Stimulated activated naive CD8-positive, alpha-beta T cell treated with anti-CD3 and anti-CD28 coated beads, Interleukin-15, Interleukin-2, amounts not matched to agents 100 U/mL and 50 U/mL, for 24 hours (primary cell): Measurements from ENCODE around the gene STAMBP.
A peak's percentile ranks its signal among the peaks of the same experiment; 100 is the strongest.
"Not testable (repeated sequence)": the region's sequence is repeated elsewhere in the genome, so short reads cannot be mapped to it uniquely, and the experiment has no call there.

ENCODE experiments used
- ATAC-seq: fragments of 150-1000 bp; cut with Tn5 transposase; one replicate; pipeline ENCODE4 v1.10.0; 2021
- DNase-seq: peaks from one replicate; pipeline ENCODE4 v3.0.0; 2021

The STAMBP gene

GRCh38 chr2:73837847-73838585 is 9.3 kb downstream of the STAMBP start:
- ATAC-seq (peak; percentile 28), DNase-seq (no peak)

- ATAC-seq (no peak), DNase-seq (no peak)
These were observed 10.3 kb downstream of the STAMBP start for GRCh38 chr2:73838889-73839534.

- DNase-seq (no peak), ATAC-seq (no peak)
These were observed 11.1 kb downstream of the STAMBP start for GRCh38 chr2:73839653-73840411.

- no peak for ATAC-seq
- no peak for DNase-seq
These were observed 13.4 kb downstream of the STAMBP start for GRCh38 chr2:73841912-73842738.

- DNase-seq: no peak
- ATAC-seq: no peak
These were observed 13.9 kb downstream of the STAMBP start for GRCh38 chr2:73842739-73843019.

GRCh38 chr2:73844087-73844486 is 15.3 kb downstream of the STAMBP start:
- DNase-seq (no peak), ATAC-seq (no peak)

- no peak for DNase-seq
- ATAC-seq: no peak
These were observed 21.2 kb downstream of the STAMBP start for GRCh38 chr2:73850009-73850408.

- ATAC-seq: no peak
- no peak for DNase-seq
These were observed 22.5 kb downstream of the STAMBP start for GRCh38 chr2:73851274-73851673.

- DNase-seq: no peak
- peak; percentile 67 for ATAC-seq
These were observed 23.3 kb downstream of the STAMBP start for GRCh38 chr2:73852020-73852419.

GRCh38 chr2:73855526-73855925 is 26.8 kb downstream of the STAMBP start:
- ATAC-seq (no peak), DNase-seq (no peak)

- ATAC-seq (peak; percentile 64), DNase-seq (no peak)
These were observed 27.5 kb downstream of the STAMBP start for GRCh38 chr2:73856214-73856613.

- ATAC-seq (peak; percentile 97), DNase-seq (peak; percentile 41)
These were observed 31.2 kb downstream of the STAMBP start for GRCh38 chr2:73859721-73860586.

GRCh38 chr2:73862987-73863386 is 34.2 kb downstream of the STAMBP start:
- ATAC-seq: no peak
- no peak for DNase-seq

GRCh38 chr2:73868204-73868978 is 39.6 kb downstream of the STAMBP start:
- ATAC-seq: no peak

GRCh38 chr2:73870084-73870483 is 41.3 kb downstream of the STAMBP start:
- no peak for ATAC-seq
- DNase-seq: no peak

More at GRCh38 chr2:73868204-73868978, 39.6 kb downstream of the STAMBP start:
- DNase-seq: no peak

- DNase-seq (no peak), ATAC-seq (no peak)
These were observed 48.5 kb downstream of the STAMBP start for GRCh38 chr2:73877071-73877802.

- ATAC-seq, DNase-seq: not testable (repeated sequence)
These were observed 49.2 kb downstream of the STAMBP start for GRCh38 chr2:73877984-73878383.

GRCh38 chr2:73885406-73885805 is 56.6 kb downstream of the STAMBP start:
- ATAC-seq (no peak), DNase-seq (no peak)

GRCh38 chr2:73886357-73886756 is 57.6 kb downstream of the STAMBP start:
- DNase-seq (peak; percentile 70), ATAC-seq (peak; percentile 92)
